K562 (cell line): ENCODE measurements around the gene G6PC2. TPM values are rescaled to one million over a fixed set of nuclear protein-coding genes. Genes with fewer than 3 reads are reported as not detected.
A peak's percentile ranks its signal among the peaks of the same experiment; 100 is the strongest.

Experiments used
- ATAC-seq: fragments of 200-7000 bp; cut with Tn5 transposase; 3 replicates; pipeline ENCODE4 v1.9.1; 2020; ENCODE audit warnings: moderate library complexity
- BruUV-seq: library from RNA; stranded (reverse); fragments of 400-500 nt; replicated peaks from 2 replicates; lab custom pipeline; 2021; lab: Mats Ljungman, UMichigan
- CTCF ChIA-PET: fragments of 300-600 bp; formaldehyde crosslinking; extraction: SDS; loops from one replicate; lab custom pipeline; 2021; ENCODE audit warnings: low intra/inter-chr PET ratio; lab: Yijun Ruan, JAX
- POLR2A ChIA-PET: fragments of 300-600, 350-650 bp; sonication (Branson Sonifier 250); formaldehyde crosslinking; extraction: SDS; loops from one replicate; lab custom pipeline; 2021; ENCODE audit warnings: antibody characterized with exemption, inconsistent platforms; lab: Yijun Ruan, JAX
- DNase-seq, 4 experiments: peaks; one replicate each; pipeline versions ENCODE4 v3.0.0 to v3.0.0-alpha.2; 2011 to 2018; ENCODE audit warnings: low spot score in 3 of 4, mixed read lengths in 3 of 4; ENCODE audit errors: extremely low read depth in 1 of 4
- FAIRE-seq: peaks from 2 replicates; lab custom pipeline; 2011; peaks lifted over from hg19 to GRCh38; lab: Jason Lieb, UNC
- H2AFZ ChIP-seq: 2 replicates; pipeline ENCODE4 v1.6.0; 2011; ENCODE audit warnings: low read depth, low read length, control low read depth, inconsistent platforms
- H3K27ac ChIP-seq: fragments of 200-600 bp; 3 replicates; pipeline ENCODE4 v1.8.0; 2011; ENCODE audit warnings: low read depth, mild to moderate bottlenecking, control low read depth, inconsistent platforms, low read length, moderate library complexity, mixed read lengths; ENCODE audit errors: extremely low read depth
- H3K27me3 ChIP-seq, 2 experiments: fragments of 300-600 bp in 1 of 2; 2 replicates in 1 of 2; 3 replicates in 1 of 2; pipeline versions ENCODE4 v1.6.0 to v1.8.0; 2011; ENCODE audit warnings: inconsistent platforms in 2 of 2, low read length in 2 of 2, mild to moderate bottlenecking in 1 of 2, mixed read lengths in 1 of 2, moderate library complexity in 1 of 2; ENCODE audit not compliant: control insufficient read depth in 2 of 2, insufficient read depth in 2 of 2
- H3K36me3 ChIP-seq: fragments of 300-600 bp; 3 replicates; pipeline ENCODE4 v1.8.0; 2011; ENCODE audit warnings: mild to moderate bottlenecking, low read length, inconsistent platforms; ENCODE audit not compliant: control insufficient read depth, insufficient read depth
- H3K4me1 ChIP-seq, 2 experiments: fragments of 200-600 bp in 1 of 2; replicated peaks in 1 of 2; 2 replicates in 1 of 2; 3 replicates in 1 of 2; pipeline versions ENCODE4 v1.5.1 to v1.8.0; 2011; ENCODE audit warnings: inconsistent platforms in 2 of 2, low read length in 2 of 2, mild to moderate bottlenecking in 1 of 2, mixed read lengths in 1 of 2, moderate library complexity in 1 of 2; ENCODE audit not compliant: control insufficient read depth in 2 of 2, insufficient read depth in 2 of 2
- H3K4me2 ChIP-seq: 2 replicates; pipeline ENCODE4 v1.6.1; 2011; ENCODE audit warnings: low read length, control low read depth, inconsistent platforms, mixed read lengths; ENCODE audit not compliant: insufficient read depth
- H3K4me3 ChIP-seq: fragments of 200-600 bp; sonication (generic), shearing (Covaris generic); 2 replicates; pipeline ENCODE4 v1.5.1; 2016; ENCODE audit warnings: control low read depth, inconsistent platforms
- H3K79me2 ChIP-seq: fragments of 200-600 bp; 3 replicates; pipeline ENCODE4 v1.8.0; 2011; ENCODE audit warnings: low read length, inconsistent platforms; ENCODE audit not compliant: control insufficient read depth, insufficient read depth
- H3K9ac ChIP-seq, 2 experiments: 2 replicates each; pipeline versions ENCODE4 v1.6.0 to v1.6.1; 2011; ENCODE audit warnings: low read depth in 2 of 2, low read length in 2 of 2, control low read depth in 1 of 2, inconsistent platforms in 1 of 2, mild to moderate bottlenecking in 1 of 2, mixed read lengths in 1 of 2; ENCODE audit not compliant: insufficient read depth in 1 of 2
- H3K9me1 ChIP-seq: one replicate; pipeline ENCODE4 v1.6.0; 2011; ENCODE audit warnings: inconsistent platforms, mild to moderate bottlenecking, low read length, moderate library complexity; ENCODE audit not compliant: control insufficient read depth, insufficient read depth
- H3K9me3 ChIP-seq: replicated peaks from 2 replicates; pipeline ENCODE4 v1.5.1; 2011; ENCODE audit warnings: low read depth, low read length, inconsistent platforms; ENCODE audit not compliant: control insufficient read depth, insufficient read depth
- H4K20me1 ChIP-seq: replicated peaks from 2 replicates; pipeline ENCODE4 v1.6.1; 2011; ENCODE audit warnings: low read length, inconsistent platforms, mixed read lengths; ENCODE audit not compliant: control insufficient read depth, insufficient read depth
- CTBP1 ChIP-seq: fragments of 450-650 bp; IDR thresholded peaks from 2 replicates; pipeline ENCODE4 v1.6.1; 2016; ENCODE audit warnings: borderline replicate concordance
- MXI1 ChIP-seq: IDR thresholded peaks from 2 replicates; pipeline ENCODE4 v1.6.1; 2011; ENCODE audit warnings: low read depth, mild to moderate bottlenecking, improper control_type of control experiment, low read length
- ZNF174 ChIP-seq: fragments of 250-450 bp; sonication (Bioruptor Pico); IDR thresholded peaks from 2 replicates; pipeline ENCODE4 v1.4.0; 2020; ENCODE audit warnings: mild to moderate bottlenecking
- ZNF408 ChIP-seq: fragments of 250-450 bp; sonication (Bioruptor Pico); IDR thresholded peaks from 2 replicates; pipeline ENCODE4 v1.4.0; 2020; ENCODE audit warnings: low read depth, mild to moderate bottlenecking, moderate library complexity
- ZNF830 ChIP-seq: fragments of 250-450 bp; sonication (Bioruptor Pico); IDR thresholded peaks from 2 replicates; pipeline ENCODE4 v1.5.0; 2021; ENCODE audit warnings: mild to moderate bottlenecking
- WGBS: fragments of 100-300 bp; shearing (Covaris generic); methylation state at CpG from one replicate; pipeline ENCODE4 v1.1.6; 2016; ENCODE audit warnings: low coverage, mixed read lengths; ENCODE audit not compliant: insufficient coverage; ENCODE audit errors: missing lambda C conversion rate; 5-methylcytosine and 5-hydroxymethylcytosine counted together
- in situ Hi-C: fragments of 300-500 bp; cut with MboI; formaldehyde crosslinking; loops from 4 replicates; pipeline ENCODE4 v1.15.0; 2018; ENCODE audit warnings: inconsistent platforms, mixed read lengths
- intact Hi-C: fragments of 100-400 bp; cut with micrococcal nuclease; formaldehyde crosslinking; loops from 2 replicates; pipeline ENCODE4 v1.14.2; 2022
- polyA plus RNA-seq, 8 experiments: library from polyadenylated mRNA; depleted of rRNA in 4 of 8; stranded (reverse) in 5 of 8; unstranded in 3 of 8; fragments of >200 nt; fragmentation: Nextera tagmentation in 2 of 8; fragmentation: Illumina TruSeq in 1 of 8; extraction: Ambion mirVana in 2 of 8; extraction: Trizol in 1 of 8; gene quantifications; 2 replicates each; pipeline versions ENCODE4 v1.2.1 to v1.2.3, GENCODE V29; 2011 to 2014; ENCODE audit warnings: inconsistent platforms in 1 of 8, missing spikeins in 1 of 8
- total RNA-seq, 7 experiments: library from RNA; depleted of rRNA in 6 of 7; stranded (reverse); fragments of >200 nt in 6 of 7; fragmentation: Illumina TruSeq in 2 of 7; extraction: Trizol in 2 of 7; gene quantifications; 2 replicates each; pipeline versions ENCODE4 v1.2.1 to v1.2.3, GENCODE V29; 2011 to 2021; ENCODE audit warnings: low replicate concordance in 1 of 7
- TF ChIP-seq, protein P1 (sequence below): sonication (generic); formaldehyde crosslinking; IDR thresholded peaks from 2 replicates; pipeline ENCODE4 v1.8.1; 2023; ENCODE audit warnings: mild to moderate bottlenecking, missing genetic modification reagents
- TF ChIP-seq, protein P2 (sequence below): fragments of 450-650 bp; formaldehyde crosslinking; IDR thresholded peaks from 2 replicates; pipeline ENCODE4 v1.4.0; 2020; ENCODE audit warnings: mild to moderate bottlenecking, moderate library complexity
- TF ChIP-seq, protein P3 (sequence below): fragments of 250-450 bp; sonication (Bioruptor Pico); IDR thresholded peaks from 2 replicates; pipeline ENCODE4 v1.5.0; 2020; ENCODE audit warnings: mild to moderate bottlenecking, borderline replicate concordance
- TF ChIP-seq, protein P4 (sequence below): sonication (generic); formaldehyde crosslinking; IDR thresholded peaks from 2 replicates; pipeline ENCODE4 v1.8.0; 2022; ENCODE audit warnings: mild to moderate bottlenecking, missing genetic modification reagents

The G6PC2 gene
- total and polyA plus RNA-seq, 9 of the 15 experiments (the other 6 are each of a cell fraction or from before 2014, with no cell fraction given), result 0.03 to 0.15 TPM; not detected in 7

DNA sequence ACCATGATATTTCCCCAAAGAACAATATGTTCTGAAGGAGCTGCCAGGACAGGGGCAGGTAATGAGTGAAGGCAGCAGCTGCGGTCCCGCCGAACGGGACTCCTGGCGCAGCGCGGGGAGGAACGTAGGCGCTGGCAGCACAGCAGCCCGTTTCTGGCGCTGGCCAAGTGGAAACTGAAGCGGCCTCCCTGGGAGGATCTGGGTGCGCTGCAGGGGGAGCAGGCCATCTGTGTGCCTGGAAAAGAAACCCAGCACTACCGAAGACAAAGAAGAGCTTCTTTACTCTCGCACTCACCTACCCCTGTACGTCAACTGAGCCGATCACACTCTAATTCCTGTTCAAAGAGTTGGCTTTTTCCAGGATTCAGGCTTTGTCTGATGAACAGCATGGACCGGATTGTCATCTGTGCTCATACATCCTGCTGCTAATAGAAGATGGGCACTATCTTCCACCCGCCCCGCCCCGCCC is 11.8 kb downstream of the G6PC2 start:
- BruUV-seq, result no TSS peak
- FAIRE-seq (no peak), DNase-seq (no peak)
- H3K79me2 ChIP-seq, result no peaks in the 10 kb centered on the region
- H3K9me3 ChIP-seq, result peaks cover 11% of the 10 kb centered on the region
- H3K9ac ChIP-seq, result no peak overlapping the region
- H3K9me1 ChIP-seq, result no peaks in the 10 kb centered on the region
- TF ChIP-seq MXI1, result no peak
- TF ChIP-seq, protein P1, sequence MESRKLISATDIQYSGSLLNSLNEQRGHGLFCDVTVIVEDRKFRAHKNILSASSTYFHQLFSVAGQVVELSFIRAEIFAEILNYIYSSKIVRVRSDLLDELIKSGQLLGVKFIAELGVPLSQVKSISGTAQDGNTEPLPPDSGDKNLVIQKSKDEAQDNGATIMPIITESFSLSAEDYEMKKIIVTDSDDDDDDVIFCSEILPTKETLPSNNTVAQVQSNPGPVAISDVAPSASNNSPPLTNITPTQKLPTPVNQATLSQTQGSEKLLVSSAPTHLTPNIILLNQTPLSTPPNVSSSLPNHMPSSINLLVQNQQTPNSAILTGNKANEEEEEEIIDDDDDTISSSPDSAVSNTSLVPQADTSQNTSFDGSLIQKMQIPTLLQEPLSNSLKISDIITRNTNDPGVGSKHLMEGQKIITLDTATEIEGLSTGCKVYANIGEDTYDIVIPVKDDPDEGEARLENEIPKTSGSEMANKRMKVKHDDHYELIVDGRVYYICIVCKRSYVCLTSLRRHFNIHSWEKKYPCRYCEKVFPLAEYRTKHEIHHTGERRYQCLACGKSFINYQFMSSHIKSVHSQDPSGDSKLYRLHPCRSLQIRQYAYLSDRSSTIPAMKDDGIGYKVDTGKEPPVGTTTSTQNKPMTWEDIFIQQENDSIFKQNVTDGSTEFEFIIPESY (CRISPR knock-in tag), result peak; percentile 72; the same call in 1 of the 2 replicates
- TF ChIP-seq, all 486 proteins: peak for 1
- ATAC-seq, result no peak
- H4K20me1 ChIP-seq, result no peaks in the 10 kb centered on the region
- no peaks in the 10 kb centered on the region for H3K36me3 ChIP-seq
- WGBS, result 91% methylated on average over 20 of the region's 21 CpGs
- H3K27me3 ChIP-seq, result no peaks in the 10 kb centered on the region
- intact Hi-C loops (no loop called here), in situ Hi-C loops (loop anchor here (25.0 kb wide), 1 partner anchor 976 kb away; no protein-coding TSS in a partner anchor)
- ChIA-PET POLR2A (no interaction called here), CTCF (no interaction called here)
- no peak overlapping the region for H3K4me3 ChIP-seq
- no peak overlapping the region for H3K4me2 ChIP-seq
- H3K27ac ChIP-seq, result no peak overlapping the region
- no peak overlapping the region for H2AFZ ChIP-seq
- H3K4me1 ChIP-seq, result peaks cover 3 to 4% of the 10 kb centered on the region in 2 experiments; a peak in 3 of 5 replicates

DNA sequence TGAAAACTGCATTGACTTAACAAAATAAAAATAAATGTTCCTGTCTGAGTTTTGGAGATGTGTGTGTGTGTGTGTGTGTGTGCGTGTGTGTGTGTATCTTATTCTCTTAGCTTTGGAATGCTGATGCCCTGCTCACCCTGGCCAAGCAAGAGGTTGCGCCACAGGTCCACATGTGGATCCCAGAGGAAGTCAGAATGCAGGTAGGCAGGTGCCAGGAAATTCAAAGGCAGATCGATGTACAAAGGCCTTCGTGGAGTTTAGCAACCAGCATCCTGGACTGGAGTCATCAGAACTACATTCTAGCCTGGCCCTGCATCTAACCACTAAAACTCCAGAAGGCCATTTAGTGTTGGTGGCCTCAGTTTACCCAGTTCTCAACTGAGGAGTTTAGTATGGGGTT is 12.4 kb downstream of the G6PC2 start:
- H3K9ac ChIP-seq, result no peak overlapping the region
- H3K4me3 ChIP-seq, result no peak overlapping the region
- H3K9me1 ChIP-seq, result no peaks in the 10 kb centered on the region
- DNase-seq (no peak), ATAC-seq (no peak), FAIRE-seq (no peak)
- H3K4me2 ChIP-seq, result no peak overlapping the region
- no peaks in the 10 kb centered on the region for H3K79me2 ChIP-seq
- WGBS, result 90% methylated on average over 4 of the region's 4 CpGs
- no peak overlapping the region for H2AFZ ChIP-seq
- peaks cover 11% of the 10 kb centered on the region for H3K9me3 ChIP-seq
- no peaks in the 10 kb centered on the region for H4K20me1 ChIP-seq
- in situ Hi-C loops (loop anchor here (25.0 kb wide), 1 partner anchor 976 kb away; no protein-coding TSS in a partner anchor), intact Hi-C loops (no loop called here)
- CTCF ChIA-PET, result no interaction called here
- peaks cover under 1 to 3% of the 10 kb centered on the region in 2 experiments; a peak in 3 of 5 replicates for H3K4me1 ChIP-seq
- H3K36me3 ChIP-seq, result no peaks in the 10 kb centered on the region
- POLR2A ChIA-PET, result interaction anchor here (1.8 kb wide), 1 partner anchor 23 kb away, joined by 5 read pairs; no protein-coding TSS in a partner anchor
- H3K27me3 ChIP-seq, result no peaks in the 10 kb centered on the region
- H3K27ac ChIP-seq, result no peak overlapping the region
- BruUV-seq, result no TSS peak
- TF ChIP-seq, protein P2, sequence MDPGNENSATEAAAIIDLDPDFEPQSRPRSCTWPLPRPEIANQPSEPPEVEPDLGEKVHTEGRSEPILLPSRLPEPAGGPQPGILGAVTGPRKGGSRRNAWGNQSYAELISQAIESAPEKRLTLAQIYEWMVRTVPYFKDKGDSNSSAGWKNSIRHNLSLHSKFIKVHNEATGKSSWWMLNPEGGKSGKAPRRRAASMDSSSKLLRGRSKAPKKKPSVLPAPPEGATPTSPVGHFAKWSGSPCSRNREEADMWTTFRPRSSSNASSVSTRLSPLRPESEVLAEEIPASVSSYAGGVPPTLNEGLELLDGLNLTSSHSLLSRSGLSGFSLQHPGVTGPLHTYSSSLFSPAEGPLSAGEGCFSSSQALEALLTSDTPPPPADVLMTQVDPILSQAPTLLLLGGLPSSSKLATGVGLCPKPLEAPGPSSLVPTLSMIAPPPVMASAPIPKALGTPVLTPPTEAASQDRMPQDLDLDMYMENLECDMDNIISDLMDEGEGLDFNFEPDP (CRISPR knock-in tag), result no peak
- TF ChIP-seq, protein P3, sequence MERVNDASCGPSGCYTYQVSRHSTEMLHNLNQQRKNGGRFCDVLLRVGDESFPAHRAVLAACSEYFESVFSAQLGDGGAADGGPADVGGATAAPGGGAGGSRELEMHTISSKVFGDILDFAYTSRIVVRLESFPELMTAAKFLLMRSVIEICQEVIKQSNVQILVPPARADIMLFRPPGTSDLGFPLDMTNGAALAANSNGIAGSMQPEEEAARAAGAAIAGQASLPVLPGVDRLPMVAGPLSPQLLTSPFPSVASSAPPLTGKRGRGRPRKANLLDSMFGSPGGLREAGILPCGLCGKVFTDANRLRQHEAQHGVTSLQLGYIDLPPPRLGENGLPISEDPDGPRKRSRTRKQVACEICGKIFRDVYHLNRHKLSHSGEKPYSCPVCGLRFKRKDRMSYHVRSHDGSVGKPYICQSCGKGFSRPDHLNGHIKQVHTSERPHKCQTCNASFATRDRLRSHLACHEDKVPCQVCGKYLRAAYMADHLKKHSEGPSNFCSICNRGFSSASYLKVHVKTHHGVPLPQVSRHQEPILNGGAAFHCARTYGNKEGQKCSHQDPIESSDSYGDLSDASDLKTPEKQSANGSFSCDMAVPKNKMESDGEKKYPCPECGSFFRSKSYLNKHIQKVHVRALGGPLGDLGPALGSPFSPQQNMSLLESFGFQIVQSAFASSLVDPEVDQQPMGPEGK, result no peak
- TF ChIP-seq CTBP1 (no peak), ZNF830 (no peak), ZNF174 (no peak), ZNF408 (CRISPR knock-in tag) (no peak)
- TF ChIP-seq, protein P4, sequence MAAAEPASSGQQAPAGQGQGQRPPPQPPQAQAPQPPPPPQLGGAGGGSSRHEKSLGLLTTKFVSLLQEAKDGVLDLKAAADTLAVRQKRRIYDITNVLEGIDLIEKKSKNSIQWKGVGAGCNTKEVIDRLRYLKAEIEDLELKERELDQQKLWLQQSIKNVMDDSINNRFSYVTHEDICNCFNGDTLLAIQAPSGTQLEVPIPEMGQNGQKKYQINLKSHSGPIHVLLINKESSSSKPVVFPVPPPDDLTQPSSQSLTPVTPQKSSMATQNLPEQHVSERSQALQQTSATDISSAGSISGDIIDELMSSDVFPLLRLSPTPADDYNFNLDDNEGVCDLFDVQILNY (CRISPR knock-in tag), result no peak
